ENCODE data around the gene SLC25A21. TPM values are rescaled to one million over a fixed set of nuclear protein-coding genes. Genes with fewer than 3 reads are reported as not detected.

The SLC25A21 gene
- total RNA-seq, 1 donor from 2014 or later = not detected

DNA sequence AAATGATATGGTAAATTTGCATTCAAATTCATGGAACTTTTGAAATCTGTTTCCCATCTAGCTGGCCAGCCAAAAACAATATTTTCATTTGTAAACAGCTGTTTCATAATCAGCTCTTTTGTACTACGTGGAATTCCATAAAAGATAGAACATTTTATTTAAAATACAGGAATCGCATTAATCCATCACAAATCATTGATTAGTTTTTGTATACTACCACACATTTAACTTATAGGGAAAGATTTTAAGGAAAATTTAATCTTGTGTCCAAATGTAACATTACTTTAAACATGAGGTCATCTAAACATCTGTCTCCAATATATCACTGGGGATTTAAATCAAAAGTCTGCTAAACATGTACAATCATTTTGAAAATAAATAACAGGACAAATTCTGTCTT, 33.5 kb downstream of the SLC25A21 start:
- TF ChIP-seq CTCF (IDR thresholded peaks at IDR 0.05) = no peak
- H3K4me1 Mint-ChIP-seq = no peaks in the 10 kb centered on the region
- POLR2A ChIA-PET = no interaction called here
- DNase-seq (no peak), ATAC-seq (ENCODE audit: low read depth) (no peak)
- H3K9me3 Mint-ChIP-seq = peaks cover 2% of the 10 kb centered on the region
- intact Hi-C loops (cut with micrococcal nuclease) = no loop called here
- CTCF ChIA-PET = interaction anchor here (0.9 kb wide), 1 partner anchor 11 kb away, joined by 3 read pairs; no protein-coding TSS in a partner anchor
- H3K4me3 Mint-ChIP-seq = no peak overlapping the region
- H3K27me3 Mint-ChIP-seq = no peaks in the 10 kb centered on the region
- no peaks in the 10 kb centered on the region for H3K36me3 Mint-ChIP-seq (ENCODE audit: low read depth)
- H3K27ac Mint-ChIP-seq = no peak overlapping the region

- H3K4me3 Mint-ChIP-seq = no peak overlapping the region
- ATAC-seq (ENCODE audit: low read depth) (no peak), DNase-seq (no peak)
- no peaks in the 10 kb centered on the region for H3K27me3 Mint-ChIP-seq
- no peak for TF ChIP-seq CTCF (IDR thresholded peaks at IDR 0.05)
- H3K36me3 Mint-ChIP-seq (ENCODE audit: low read depth) = no peaks in the 10 kb centered on the region
- H3K4me1 Mint-ChIP-seq = no peaks in the 10 kb centered on the region
- no peak overlapping the region for H3K27ac Mint-ChIP-seq
- H3K9me3 Mint-ChIP-seq = peaks cover 2% of the 10 kb centered on the region
- POLR2A ChIA-PET = no interaction called here
- intact Hi-C loops (cut with micrococcal nuclease) = no loop called here
- CTCF ChIA-PET = no interaction called here
Measured at GRCh38 chr14:37133284-37133913, 39.0 kb downstream of the SLC25A21 start.

- H3K27me3 Mint-ChIP-seq = no peaks in the 10 kb centered on the region
Measured at GRCh38 chr14:37131205-37131604, 41.2 kb downstream of the SLC25A21 start.

DNA sequence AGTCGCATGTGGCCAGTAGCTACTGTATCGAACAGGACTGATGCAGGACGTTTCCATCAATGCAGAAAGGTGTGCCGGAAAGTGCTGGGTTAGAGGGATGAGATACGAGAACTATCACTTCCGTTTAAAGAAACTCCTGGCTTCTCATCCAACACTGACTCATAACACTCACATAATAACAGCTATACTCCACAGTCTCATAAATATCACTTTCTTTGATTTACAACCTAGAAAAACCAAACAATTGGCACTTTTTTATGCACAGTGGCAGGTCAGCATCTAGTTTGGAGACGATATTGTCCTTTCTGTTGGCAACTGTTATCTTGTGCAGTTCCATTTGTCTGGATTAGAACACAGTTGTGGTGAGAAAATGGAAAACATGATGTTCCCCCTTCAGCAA, 43.4 kb downstream of the SLC25A21 start:
- ChIA-PET POLR2A (no interaction called here), CTCF (no interaction called here)
- intact Hi-C loops (cut with micrococcal nuclease) = no loop called here
- ATAC-seq (ENCODE audit: low read depth) (no peak), DNase-seq (no peak)
- H3K36me3 Mint-ChIP-seq (ENCODE audit: low read depth) = no peaks in the 10 kb centered on the region
- no peaks in the 10 kb centered on the region for H3K27me3 Mint-ChIP-seq
- H3K9me3 Mint-ChIP-seq = no peaks in the 10 kb centered on the region
- no peak overlapping the region for H3K27ac Mint-ChIP-seq
- TF ChIP-seq CTCF (IDR thresholded peaks at IDR 0.05) = no peak
- no peaks in the 10 kb centered on the region for H3K4me1 Mint-ChIP-seq
- H3K4me3 Mint-ChIP-seq = no peak overlapping the region

More at GRCh38 chr14:37131205-37131604, 41.2 kb downstream of the SLC25A21 start:
- no peak for ATAC-seq (ENCODE audit: low read depth)
- ChIA-PET CTCF (no interaction called here), POLR2A (no interaction called here)
- intact Hi-C loops (cut with micrococcal nuclease) = no loop called here
- no peak for DNase-seq
- Mint-ChIP-seq H3K27ac (no peak overlapping the region), H3K9me3 (no peaks in the 10 kb centered on the region), H3K36me3 (ENCODE audit: low read depth) (no peaks in the 10 kb centered on the region), H3K4me3 (no peak overlapping the region), H3K4me1 (no peaks in the 10 kb centered on the region)
- TF ChIP-seq CTCF (IDR thresholded peaks at IDR 0.05) = no peak

- intact Hi-C loops (cut with micrococcal nuclease) = no loop called here
- H3K4me1 Mint-ChIP-seq = no peaks in the 10 kb centered on the region
- CTCF ChIA-PET = no interaction called here
Measured at GRCh38 chr14:37124614-37125013, 47.8 kb downstream of the SLC25A21 start.

More at GRCh38 chr14:37124614-37125013, 47.8 kb downstream of the SLC25A21 start:
- H3K9me3 Mint-ChIP-seq = no peaks in the 10 kb centered on the region
- H3K27ac Mint-ChIP-seq = no peak overlapping the region
- no peak overlapping the region for H3K4me3 Mint-ChIP-seq
- no peaks in the 10 kb centered on the region for H3K36me3 Mint-ChIP-seq (ENCODE audit: low read depth)
- TF ChIP-seq CTCF (IDR thresholded peaks at IDR 0.05) = no peak
- POLR2A ChIA-PET = no interaction called here
- no peak for DNase-seq
- no peak for ATAC-seq (ENCODE audit: low read depth)
- no peaks in the 10 kb centered on the region for H3K27me3 Mint-ChIP-seq

All from activated B cell treated with CpG ODN at 0.5 μM for 24 hours (primary cell).